Fibroblast of villous mesenchyme (primary cell): ENCODE measurements around the gene SLC6A13. TPM values are rescaled to one million over a fixed set of nuclear protein-coding genes. Genes with fewer than 3 reads are reported as not detected.
A peak's percentile ranks its signal among the peaks of the same experiment; 100 is the strongest.

Experiments
- DNase-seq: peaks from one replicate; pipeline ENCODE4 v3.0.0-alpha.2; 2010; ENCODE audit warnings: low read depth
- H3K4me3 ChIP-seq: 2 replicates; pipeline ENCODE4 v1.5.1; 2011; ENCODE audit warnings: low read depth, mild to moderate bottlenecking, low read length
- CTCF ChIP-seq: IDR thresholded peaks from 2 replicates; pipeline ENCODE4 v1.5.1; 2012; ENCODE audit warnings: low read depth, mild to moderate bottlenecking, low read length; ENCODE audit not compliant: insufficient read depth
- total RNA-seq: library from RNA; depleted of rRNA; stranded (reverse); fragments of >200 nt; gene quantifications from 2 replicates; pipeline ENCODE4 v1.2.3, GENCODE V29; 2012

SLC6A13 gene
- total RNA-seq, 1 donor, result not detected

- H3K4me3 ChIP-seq, result no peak overlapping the region
- DNase-seq, result no peak
- no peak for TF ChIP-seq CTCF
Observed at GRCh38 chr12:273382-273781, 10.7 kb upstream of the SLC6A13 start.

DNA sequence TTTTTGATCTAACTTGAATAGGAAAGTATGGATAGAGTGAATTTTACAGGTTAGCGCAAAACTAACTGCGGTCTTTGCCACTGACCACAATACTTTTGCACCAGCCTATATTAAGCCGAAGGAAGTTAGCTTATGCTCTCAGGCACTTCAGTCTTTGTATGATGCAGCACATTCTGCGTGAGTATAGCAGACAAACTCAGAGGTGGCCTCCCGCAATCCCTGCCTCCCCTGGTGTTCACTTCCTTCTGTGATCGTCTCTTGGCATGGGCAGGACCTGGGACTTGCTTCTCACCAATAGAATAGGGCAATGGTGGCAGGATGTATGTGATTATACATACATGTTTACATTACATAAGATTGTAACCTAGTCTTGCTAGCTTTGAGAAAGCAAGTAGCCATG, 10.3 kb upstream of the SLC6A13 start:
- H3K4me3 ChIP-seq, result no peak overlapping the region
- no peak for DNase-seq
- no peak for TF ChIP-seq CTCF

DNA sequence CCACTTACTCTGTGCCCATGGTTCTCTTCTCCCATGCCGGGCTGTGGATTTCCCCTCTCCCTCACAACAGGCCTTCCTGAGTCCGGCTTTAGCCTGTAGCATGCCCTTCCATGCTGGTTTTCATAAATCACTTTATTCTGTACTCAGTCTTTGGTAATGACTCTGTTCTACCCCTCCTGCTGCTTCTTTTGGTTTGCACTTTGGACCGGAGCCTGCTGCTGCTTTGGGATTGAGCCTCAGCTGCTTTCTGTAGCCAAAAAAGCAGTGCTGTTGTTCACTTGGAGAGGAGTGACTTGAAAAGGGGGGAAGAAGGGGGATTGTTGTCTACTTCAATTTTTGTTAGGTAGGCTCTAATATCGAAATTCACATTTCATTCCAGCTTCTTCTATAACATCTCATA, 8.5 kb upstream of the SLC6A13 start:
- no peak overlapping the region for H3K4me3 ChIP-seq
- DNase-seq, result no peak
- TF ChIP-seq CTCF, result no peak

DNA sequence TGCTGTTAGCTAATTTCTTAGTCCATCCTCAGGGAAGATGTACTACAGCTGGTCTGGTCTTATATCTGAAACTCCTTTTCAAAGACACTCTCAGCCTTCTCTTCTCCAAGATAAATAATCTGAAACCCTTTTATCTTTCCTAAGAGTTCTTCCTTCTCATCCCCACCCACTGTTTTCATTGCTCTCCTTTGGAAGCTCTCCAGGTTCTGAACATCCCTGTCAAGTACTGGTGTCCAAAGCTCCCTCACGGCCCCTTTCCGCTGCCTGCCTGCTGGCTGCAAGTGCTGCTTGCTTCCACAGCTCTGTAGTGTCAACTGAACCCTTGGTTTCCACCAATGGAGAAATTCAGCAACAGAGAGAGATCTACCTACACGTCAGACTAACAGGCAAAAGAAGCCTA, 6.6 kb upstream of the SLC6A13 start:
- no peak overlapping the region for H3K4me3 ChIP-seq
- no peak for TF ChIP-seq CTCF
- DNase-seq, result peak; percentile 47

- H3K4me3 ChIP-seq, result no peak overlapping the region
- no peak for TF ChIP-seq CTCF
- no peak for DNase-seq
Observed at GRCh38 chr12:268483-268840, 5.8 kb upstream of the SLC6A13 start.

DNA sequence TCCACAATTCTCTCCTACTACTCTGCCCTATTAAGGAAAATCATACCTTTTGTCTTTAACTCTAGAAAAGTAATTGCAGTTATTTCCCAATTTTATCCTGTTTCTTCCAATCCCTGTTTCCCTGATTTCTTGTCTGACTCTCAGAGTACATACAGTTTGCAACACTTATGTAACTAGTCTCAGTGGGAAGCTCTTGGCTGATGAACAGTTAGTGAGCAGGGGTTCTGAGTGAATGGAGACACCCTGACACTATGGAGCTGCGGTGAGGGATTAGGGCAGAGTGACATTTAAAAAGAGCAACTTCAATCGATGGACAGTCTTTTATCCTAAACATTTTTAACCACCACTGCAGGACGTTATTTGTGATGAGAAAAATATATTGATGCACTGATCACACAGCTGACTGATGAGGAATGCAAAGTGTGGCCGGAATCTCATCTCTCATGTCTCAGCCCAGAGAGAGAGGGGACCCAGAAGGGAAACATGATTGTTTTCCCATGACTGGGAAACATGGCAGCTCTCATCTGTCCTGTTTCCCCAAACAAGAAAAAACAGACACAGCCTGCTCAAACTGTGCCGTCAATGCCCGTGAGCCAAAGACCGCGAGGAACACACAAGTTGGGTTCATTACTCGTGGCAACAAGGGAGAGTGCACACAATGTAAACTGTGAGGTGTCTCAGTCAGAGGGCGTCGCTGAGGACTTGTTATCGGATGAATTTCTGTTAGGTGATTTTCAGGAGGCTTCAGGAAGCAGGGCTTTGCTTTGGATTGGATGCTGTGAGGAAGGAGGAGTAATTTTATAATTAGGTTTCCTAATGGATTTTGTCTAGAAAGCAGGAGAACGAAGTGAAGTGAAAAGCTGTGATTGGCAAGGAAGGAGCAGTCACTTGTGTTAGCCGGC, 5.2 kb upstream of the SLC6A13 start:
- peak; percentile 12 for DNase-seq
- TF ChIP-seq CTCF, result no peak
- H3K4me3 ChIP-seq, result no peak overlapping the region

DNA sequence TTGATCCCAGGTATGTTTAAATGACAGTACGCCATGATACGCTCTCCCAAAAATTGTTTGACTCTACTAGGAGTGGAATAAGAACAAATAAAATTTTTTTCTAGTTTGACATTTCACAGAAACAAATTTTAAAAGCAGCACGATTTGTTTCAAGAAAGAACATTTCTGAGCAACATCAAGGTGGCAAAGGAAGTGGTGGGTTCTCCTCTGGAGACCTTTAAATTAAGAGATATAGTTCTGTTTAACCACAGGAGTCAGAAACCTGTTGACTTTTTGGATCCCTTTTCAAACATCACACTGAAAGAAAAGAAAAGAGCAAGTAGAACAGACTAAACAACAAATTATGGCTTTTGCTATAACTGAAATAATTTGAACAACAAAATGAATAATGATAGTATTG, 2.5 kb upstream of the SLC6A13 start:
- H3K4me3 ChIP-seq, result no peak overlapping the region
- TF ChIP-seq CTCF, result no peak
- DNase-seq, result no peak
